Measurements from ENCODE around the gene IQUB.

DNA sequence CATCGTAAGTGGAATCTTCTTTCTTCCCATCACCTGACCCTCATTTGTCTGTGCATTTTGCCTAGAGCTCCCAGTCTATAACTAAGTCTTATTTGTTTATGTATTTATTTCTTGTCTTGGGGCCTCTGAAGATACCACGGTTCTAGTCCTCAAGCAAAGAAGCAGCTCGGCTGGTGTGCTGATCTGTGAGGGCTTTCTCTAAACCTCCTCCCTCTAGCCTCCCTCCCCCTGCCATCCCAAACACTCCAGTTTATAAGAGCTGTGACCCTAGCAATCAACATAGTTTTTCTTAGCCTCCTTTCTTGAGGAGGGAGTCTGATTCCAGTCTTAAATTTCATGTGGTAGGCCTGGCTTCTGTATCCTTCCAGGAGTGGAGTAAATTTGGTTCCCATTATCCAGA is 38.9 kb upstream of the IQUB start:
- TF ChIP-seq, protein P1, sequence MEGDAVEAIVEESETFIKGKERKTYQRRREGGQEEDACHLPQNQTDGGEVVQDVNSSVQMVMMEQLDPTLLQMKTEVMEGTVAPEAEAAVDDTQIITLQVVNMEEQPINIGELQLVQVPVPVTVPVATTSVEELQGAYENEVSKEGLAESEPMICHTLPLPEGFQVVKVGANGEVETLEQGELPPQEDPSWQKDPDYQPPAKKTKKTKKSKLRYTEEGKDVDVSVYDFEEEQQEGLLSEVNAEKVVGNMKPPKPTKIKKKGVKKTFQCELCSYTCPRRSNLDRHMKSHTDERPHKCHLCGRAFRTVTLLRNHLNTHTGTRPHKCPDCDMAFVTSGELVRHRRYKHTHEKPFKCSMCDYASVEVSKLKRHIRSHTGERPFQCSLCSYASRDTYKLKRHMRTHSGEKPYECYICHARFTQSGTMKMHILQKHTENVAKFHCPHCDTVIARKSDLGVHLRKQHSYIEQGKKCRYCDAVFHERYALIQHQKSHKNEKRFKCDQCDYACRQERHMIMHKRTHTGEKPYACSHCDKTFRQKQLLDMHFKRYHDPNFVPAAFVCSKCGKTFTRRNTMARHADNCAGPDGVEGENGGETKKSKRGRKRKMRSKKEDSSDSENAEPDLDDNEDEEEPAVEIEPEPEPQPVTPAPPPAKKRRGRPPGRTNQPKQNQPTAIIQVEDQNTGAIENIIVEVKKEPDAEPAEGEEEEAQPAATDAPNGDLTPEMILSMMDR (IDR thresholded peaks at IDR 0.05) = no peak
- TF ChIP-seq POLR2A (IDR thresholded peaks at IDR 0.05) = no peak
